NB4 (cell line): ENCODE results near the gene TPSB2.

Source experiments
- DNase-seq: peaks from one replicate; pipeline ENCODE4 v3.0.0; 2010; ENCODE audit warnings: low read depth
- H3K4me3 ChIP-seq: one replicate; pipeline ENCODE4 v1.5.1; 2011; ENCODE audit warnings: mild to moderate bottlenecking, low read depth, low read length, moderate library complexity
- CTCF ChIP-seq: IDR thresholded peaks from one replicate; pipeline ENCODE4 v1.5.1; 2012; ENCODE audit warnings: low read depth, low read length
- MAX ChIP-seq: IDR thresholded peaks from 2 replicates; pipeline ENCODE4 v1.6.1; 2011; ENCODE audit warnings: low read depth, low read length
- MYC ChIP-seq: IDR thresholded peaks from 2 replicates; pipeline ENCODE4 v1.6.1; 2011; ENCODE audit warnings: low read depth, low read length
- POLR2A ChIP-seq: IDR thresholded peaks from 2 replicates; pipeline ENCODE4 v1.6.1; 2011; ENCODE audit warnings: mild to moderate bottlenecking; ENCODE audit not compliant: insufficient read length; ENCODE audit errors: extremely low read depth

The TPSB2 gene

GRCh38 chr16:1217526-1217925 lies 12.5 kb downstream of the TPSB2 start:
- no peak for DNase-seq
- H3K4me3 ChIP-seq, result no peak overlapping the region
- no peak for TF ChIP-seq MAX
- no peak for TF ChIP-seq CTCF
- no peak for TF ChIP-seq POLR2A
- no peak for TF ChIP-seq MYC

- H3K4me3 ChIP-seq, result no peak overlapping the region
- no peak for TF ChIP-seq MYC
- TF ChIP-seq CTCF, result no peak
- TF ChIP-seq POLR2A, result no peak
- TF ChIP-seq MAX, result no peak
- no peak for DNase-seq
Observed at GRCh38 chr16:1216681-1217400, 13.1 kb downstream of the TPSB2 start.

GRCh38 chr16:1216296-1216619 lies 13.7 kb downstream of the TPSB2 start:
- DNase-seq, result no peak
- H3K4me3 ChIP-seq, result no peak overlapping the region
- TF ChIP-seq CTCF, result no peak
- no peak for TF ChIP-seq POLR2A
- TF ChIP-seq MAX, result no peak
- no peak for TF ChIP-seq MYC

- TF ChIP-seq MYC (no peak), POLR2A (no peak)
- no peak for DNase-seq
- no peak overlapping the region for H3K4me3 ChIP-seq
Observed at GRCh38 chr16:1215574-1216295, 14.2 kb downstream of the TPSB2 start.

GRCh38 chr16:1214719-1215118 lies 15.3 kb downstream of the TPSB2 start:
- no peak for DNase-seq
- H3K4me3 ChIP-seq, result no peak overlapping the region
- TF ChIP-seq MAX, result no peak
- no peak for TF ChIP-seq CTCF
- no peak for TF ChIP-seq MYC
- TF ChIP-seq POLR2A, result no peak

DNA sequence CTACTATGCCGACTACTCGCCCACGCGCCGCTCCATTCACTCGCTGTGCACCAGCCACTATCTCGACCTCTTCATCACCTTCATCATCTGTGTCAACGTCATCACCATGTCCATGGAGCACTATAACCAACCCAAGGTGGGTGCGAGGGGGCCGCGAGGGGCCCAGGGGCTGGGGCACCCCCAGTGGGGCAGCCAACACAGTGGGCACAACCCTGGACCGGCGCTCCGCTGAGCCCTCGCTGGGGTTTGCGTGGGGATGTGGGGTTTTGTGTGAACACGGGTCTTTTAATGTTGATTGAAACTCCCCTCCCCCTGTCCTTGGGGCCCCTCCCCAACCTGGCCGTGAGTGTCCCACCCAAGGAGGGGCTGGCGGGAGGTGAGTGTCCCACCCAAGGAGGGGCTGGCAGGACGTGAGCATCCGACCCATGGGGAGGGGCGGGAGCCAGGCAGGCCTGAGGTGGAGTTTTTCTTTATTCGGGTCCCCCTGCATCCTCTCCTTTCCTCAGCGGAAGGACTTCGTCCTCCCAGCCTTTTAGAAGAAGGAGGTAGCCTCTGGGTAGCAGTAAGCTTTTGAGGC lies 16.1 kb downstream of the TPSB2 start:
- no peak overlapping the region for H3K4me3 ChIP-seq
- no peak for DNase-seq
- TF ChIP-seq CTCF, result no peak
- TF ChIP-seq MAX, result no peak
- no peak for TF ChIP-seq MYC
- TF ChIP-seq POLR2A, result no peak
